Activated CD4-positive, alpha-beta T cell treated with anti-CD3 and anti-CD28 coated beads for 36 hours (primary cell): Measurements from ENCODE around the gene MAN2C1. TPM values are rescaled to one million over a fixed set of nuclear protein-coding genes. Genes with fewer than 3 reads are reported as not detected.

ENCODE experiments used
- ATAC-seq: fragments of 200-7000 bp; cut with Tn5 transposase; one replicate; pipeline ENCODE4 v1.10.0; 2021; ENCODE audit warnings: mild to moderate bottlenecking, moderate library complexity
- CTCF ChIA-PET: fragments of 350-600 bp; sonication (Branson Sonifier 250); formaldehyde crosslinking; loops from one replicate; lab custom pipeline; 2021; ENCODE audit warnings: antibody characterized with exemption; lab: Charles Lee
- POLR2A ChIA-PET: fragments of 350-600 bp; sonication (Branson Sonifier 250); formaldehyde crosslinking; loops from one replicate; lab custom pipeline; 2021; ENCODE audit warnings: antibody characterized with exemption, inconsistent platforms; lab: Charles Lee
- DNase-seq: peaks from one replicate; pipeline ENCODE4 v3.0.0-alpha.2; 2020
- H3K27ac Mint-ChIP-seq: one replicate; pipeline ENCODE4 v1.8.0; 2021; ENCODE audit warnings: mixed read lengths
- H3K27me3 Mint-ChIP-seq: one replicate; pipeline ENCODE4 v1.8.0; 2021; ENCODE audit warnings: mixed read lengths
- H3K36me3 Mint-ChIP-seq: one replicate; pipeline ENCODE4 v1.8.0; 2021; ENCODE audit warnings: low read depth, mixed read lengths
- H3K4me1 Mint-ChIP-seq: one replicate; pipeline ENCODE4 v1.8.0; 2021; ENCODE audit warnings: mixed read lengths
- H3K4me3 Mint-ChIP-seq: one replicate; pipeline ENCODE4 v1.8.0; 2021; ENCODE audit warnings: mild to moderate bottlenecking, moderate library complexity, mixed read lengths
- H3K9me3 Mint-ChIP-seq: one replicate; pipeline ENCODE4 v1.8.0; 2021; ENCODE audit warnings: low read depth, mixed read lengths
- intact Hi-C, 2 experiments: fragments of 100-400 bp; cut with DNase I in 1 of 2; cut with micrococcal nuclease in 1 of 2; formaldehyde crosslinking; loops; one replicate each; pipeline versions ENCODE4 v1.14.2 to v1.15.1; 2022 to 2024; cut with DNase I, micrococcal nuclease
- total RNA-seq, 2 experiments: library from RNA; stranded (reverse); gene quantifications; one replicate each; pipeline ENCODE4 v1.2.3, GENCODE V29; 2021

MAN2C1 gene
- total RNA-seq, 2 experiments from 2014 or later, result 119 to 181 TPM

- ChIA-PET CTCF (no interaction called here), POLR2A (no interaction called here)
- intact Hi-C loops, result no loop called here
- no peak for DNase-seq
- no peaks in the 10 kb centered on the region for H3K4me1 Mint-ChIP-seq
- no peak for ATAC-seq
- H3K4me3 Mint-ChIP-seq, result no peak overlapping the region
- H3K9me3 Mint-ChIP-seq, result no peaks in the 10 kb centered on the region
- H3K27ac Mint-ChIP-seq, result no peak overlapping the region
- H3K36me3 Mint-ChIP-seq, result peaks cover 25% of the 10 kb centered on the region
- no peaks in the 10 kb centered on the region for H3K27me3 Mint-ChIP-seq
Observed at GRCh38 chr15:75361361-75361988, 6.9 kb downstream of the MAN2C1 start.

GRCh38 chr15:75360856-75361255 lies 7.6 kb downstream of the MAN2C1 start:
- no peaks in the 10 kb centered on the region for H3K4me1 Mint-ChIP-seq
- POLR2A ChIA-PET, result no interaction called here

GRCh38 chr15:75360391-75360790 lies 8.0 kb downstream of the MAN2C1 start:
- ATAC-seq, result no peak
- H3K27ac Mint-ChIP-seq, result no peak overlapping the region
- no peaks in the 10 kb centered on the region for H3K4me1 Mint-ChIP-seq
- no peak overlapping the region for H3K4me3 Mint-ChIP-seq
- no peaks in the 10 kb centered on the region for H3K27me3 Mint-ChIP-seq
- CTCF ChIA-PET, result interaction anchor here (0.7 kb wide), 1 partner anchor 375 kb away, joined by 3 read pairs; no protein-coding TSS in a partner anchor
- H3K9me3 Mint-ChIP-seq, result no peaks in the 10 kb centered on the region
- intact Hi-C loops, result no loop called here
- DNase-seq, result no peak
- POLR2A ChIA-PET, result no interaction called here
- H3K36me3 Mint-ChIP-seq, result peaks cover 22% of the 10 kb centered on the region

More at GRCh38 chr15:75360856-75361255, 7.6 kb downstream of the MAN2C1 start:
- no peaks in the 10 kb centered on the region for H3K27me3 Mint-ChIP-seq
- H3K4me3 Mint-ChIP-seq, result no peak overlapping the region
- intact Hi-C loops, result no loop called here
- H3K27ac Mint-ChIP-seq, result no peak overlapping the region
- DNase-seq (no peak), ATAC-seq (no peak)
- H3K9me3 Mint-ChIP-seq, result no peaks in the 10 kb centered on the region
- CTCF ChIA-PET, result interaction anchor here (0.7 kb wide), 1 partner anchor 376 kb away, joined by 3 read pairs; no protein-coding TSS in a partner anchor
- H3K36me3 Mint-ChIP-seq, result peaks cover 25% of the 10 kb centered on the region

- CTCF ChIA-PET, result interaction anchor here (0.7 kb wide), 1 partner anchor 374 kb away, joined by 3 read pairs; no protein-coding TSS in a partner anchor
- DNase-seq (no peak), ATAC-seq (no peak)
- Mint-ChIP-seq H3K27me3 (no peaks in the 10 kb centered on the region), H3K27ac (no peak overlapping the region), H3K36me3 (peaks cover 20% of the 10 kb centered on the region), H3K9me3 (no peaks in the 10 kb centered on the region), H3K4me3 (no peak overlapping the region), H3K4me1 (no peaks in the 10 kb centered on the region)
- intact Hi-C loops, result no loop called here
- POLR2A ChIA-PET, result no interaction called here
Observed at GRCh38 chr15:75359537-75360250, 8.7 kb downstream of the MAN2C1 start.

GRCh38 chr15:75358771-75359536 lies 9.5 kb downstream of the MAN2C1 start:
- peaks cover 14% of the 10 kb centered on the region for H3K36me3 Mint-ChIP-seq
- no peaks in the 10 kb centered on the region for H3K9me3 Mint-ChIP-seq
- POLR2A ChIA-PET, result no interaction called here
- no peaks in the 10 kb centered on the region for H3K4me1 Mint-ChIP-seq
- H3K27ac Mint-ChIP-seq, result no peak overlapping the region
- no peak for ATAC-seq
- CTCF ChIA-PET, result interaction anchor here (0.6 kb wide), 1 partner anchor 376 kb away, joined by 3 read pairs; no protein-coding TSS in a partner anchor
- DNase-seq, result no peak
- no peaks in the 10 kb centered on the region for H3K27me3 Mint-ChIP-seq
- no peak overlapping the region for H3K4me3 Mint-ChIP-seq
- intact Hi-C loops, result no loop called here

- no peaks in the 10 kb centered on the region for H3K9me3 Mint-ChIP-seq
- H3K36me3 Mint-ChIP-seq, result peaks cover 12% of the 10 kb centered on the region
- ChIA-PET POLR2A (no interaction called here), CTCF (no interaction called here)
- intact Hi-C loops, result no loop called here
- no peaks in the 10 kb centered on the region for H3K4me1 Mint-ChIP-seq
- no peak for ATAC-seq
- DNase-seq, result no peak
- H3K4me3 Mint-ChIP-seq, result no peak overlapping the region
- H3K27ac Mint-ChIP-seq, result no peak overlapping the region
- no peaks in the 10 kb centered on the region for H3K27me3 Mint-ChIP-seq
Observed at GRCh38 chr15:75357976-75358673, 10.3 kb downstream of the MAN2C1 start.

GRCh38 chr15:75356517-75356916 lies 11.9 kb downstream of the MAN2C1 start:
- Mint-ChIP-seq H3K4me1 (no peaks in the 10 kb centered on the region), H3K9me3 (no peaks in the 10 kb centered on the region), H3K36me3 (peaks cover 10% of the 10 kb centered on the region), H3K4me3 (no peak overlapping the region), H3K27me3 (no peaks in the 10 kb centered on the region), H3K27ac (no peak overlapping the region)
- DNase-seq, result no peak
- ATAC-seq, result no peak
- intact Hi-C loops, result no loop called here
- ChIA-PET CTCF (interaction anchor here (0.6 kb wide), 1 partner anchor 80 kb away, joined by 4 read pairs; no protein-coding TSS in a partner anchor), POLR2A (no interaction called here)

- DNase-seq (no peak), ATAC-seq (no peak)
- no peak overlapping the region for H3K4me3 Mint-ChIP-seq
- no peaks in the 10 kb centered on the region for H3K27me3 Mint-ChIP-seq
- H3K9me3 Mint-ChIP-seq, result no peaks in the 10 kb centered on the region
- no peak overlapping the region for H3K27ac Mint-ChIP-seq
- CTCF ChIA-PET, result no interaction called here
- POLR2A ChIA-PET, result no interaction called here
- peaks cover 7% of the 10 kb centered on the region for H3K36me3 Mint-ChIP-seq
- intact Hi-C loops, result no loop called here
- H3K4me1 Mint-ChIP-seq, result peaks cover under 1% of the 10 kb centered on the region
Observed at GRCh38 chr15:75356006-75356405, 12.4 kb downstream of the MAN2C1 start.

- DNase-seq (no peak), ATAC-seq (no peak)
- Mint-ChIP-seq H3K27ac (no peak overlapping the region), H3K4me3 (no peak overlapping the region), H3K9me3 (no peaks in the 10 kb centered on the region), H3K4me1 (peaks cover 6% of the 10 kb centered on the region), H3K36me3 (peaks cover 6% of the 10 kb centered on the region), H3K27me3 (no peaks in the 10 kb centered on the region)
- ChIA-PET POLR2A (no interaction called here), CTCF (interaction anchor here (2.1 kb wide), 1 partner anchor 13 kb away, joined by 10 read pairs; the partner anchor contains the start of gene MAN2C1)
- intact Hi-C loops, result no loop called here
Observed at GRCh38 chr15:75355369-75355768, 13.0 kb downstream of the MAN2C1 start.

GRCh38 chr15:75354454-75354853 lies 14.0 kb downstream of the MAN2C1 start:
- peaks cover 16% of the 10 kb centered on the region for H3K4me1 Mint-ChIP-seq
- intact Hi-C loops, result no loop called here
- peaks cover 4% of the 10 kb centered on the region for H3K9me3 Mint-ChIP-seq
- no peaks in the 10 kb centered on the region for H3K27me3 Mint-ChIP-seq
- DNase-seq, result no peak
- no peak overlapping the region for H3K4me3 Mint-ChIP-seq
- ChIA-PET POLR2A (interaction anchor here (1.9 kb wide), 1 partner anchor 13 kb away, joined by 8 read pairs; no protein-coding TSS in a partner anchor), CTCF (interaction anchor here (2.1 kb wide), 1 partner anchor 14 kb away, joined by 10 read pairs; the partner anchor contains the start of gene MAN2C1)
- H3K27ac Mint-ChIP-seq, result no peak overlapping the region
- peaks cover 11% of the 10 kb centered on the region for H3K36me3 Mint-ChIP-seq
- ATAC-seq, result no peak

- H3K27ac Mint-ChIP-seq, result no peak overlapping the region
- intact Hi-C loops, result no loop called here
- H3K9me3 Mint-ChIP-seq, result peaks cover 4% of the 10 kb centered on the region
- H3K36me3 Mint-ChIP-seq, result peaks cover 15% of the 10 kb centered on the region
- H3K4me1 Mint-ChIP-seq, result peaks cover 23% of the 10 kb centered on the region
- no peak for ATAC-seq
- ChIA-PET CTCF (interaction anchor here (2.1 kb wide), 1 partner anchor 14 kb away, joined by 10 read pairs; the partner anchor contains the start of gene MAN2C1), POLR2A (interaction anchor here (1.9 kb wide), 1 partner anchor 14 kb away, joined by 8 read pairs; no protein-coding TSS in a partner anchor)
- no peaks in the 10 kb centered on the region for H3K27me3 Mint-ChIP-seq
- no peak overlapping the region for H3K4me3 Mint-ChIP-seq
- DNase-seq, result no peak
Observed at GRCh38 chr15:75353604-75354003, 14.8 kb downstream of the MAN2C1 start.
